ENCODE measurements around the gene PPM1F. TPM values are rescaled to one million over a fixed set of nuclear protein-coding genes. Genes with fewer than 3 reads are reported as not detected.
"Not testable (repeated sequence)": the region's sequence is repeated elsewhere in the genome, so short reads cannot be mapped to it uniquely, and the experiment has no call there.

PPM1F gene
- total RNA-seq, 1 donor from 2014 or later: 76.0 TPM

- no peak for TF ChIP-seq CTCF (IDR thresholded peaks at IDR 0.05)
Measured at GRCh38 chr22:21873619-21874018, 79.0 kb downstream of the PPM1F start.

GRCh38 chr22:21872741-21873140 is 79.9 kb downstream of the PPM1F start:
- H3K4me1 ChIP-seq; H3K36me3 ChIP-seq; H3K27me3 ChIP-seq; intact Hi-C loops (cut with DNase I); H3K27ac ChIP-seq; H3K9me3 ChIP-seq; DNase-seq (ENCODE audit: low spot score in 2 of 2); H3K4me3 ChIP-seq: not testable (repeated sequence)

More at GRCh38 chr22:21873619-21874018, 79.0 kb downstream of the PPM1F start:
- Histone ChIP-seq H3K4me3 (no peak overlapping the region), H3K36me3 (no peaks in the 10 kb centered on the region), H3K9me3 (no peaks in the 10 kb centered on the region), H3K27ac (no peak overlapping the region), H3K4me1 (peaks cover under 1 to 5% of the 10 kb centered on the region in 2 donors), H3K27me3 (no peaks in the 10 kb centered on the region)
- intact Hi-C loops (cut with DNase I): no loop called here
- no peak for DNase-seq (ENCODE audit: low spot score in 2 of 2)

Other genes starting within 250 kb of the PPM1F start
- 1.1 TPM for gene YPEL1, start 217.1 kb downstream of the PPM1F start, total RNA-seq
- gene MAPK1, start 85.2 kb downstream of the PPM1F start, total RNA-seq: 43.3 TPM
- gene TOP3B, start 29.9 kb upstream of the PPM1F start, total RNA-seq: 26.4 TPM

Measured in ascending aorta (tissue), 2 donors.